Retinal pigment epithelial cell (primary cell): ENCODE measurements around the gene EFHC2.
"Not testable (repeated sequence)": the region's sequence is repeated elsewhere in the genome, so short reads cannot be mapped to it uniquely, and the experiment has no call there.

Source experiments
- DNase-seq: peaks from one replicate; pipeline ENCODE4 v3.0.0-alpha.2; 2010; ENCODE audit warnings: low read depth
- H3K4me3 ChIP-seq: 2 replicates; pipeline ENCODE4 v1.5.1; 2011; ENCODE audit warnings: mild to moderate bottlenecking, low read length, control low read depth, moderate library complexity
- CTCF ChIP-seq: conservative IDR thresholded peaks from 2 replicates; pipeline ENCODE4 v1.5.1; 2011; ENCODE audit warnings: low read depth, low read length, control low read depth, inconsistent platforms

The EFHC2 gene

DNA sequence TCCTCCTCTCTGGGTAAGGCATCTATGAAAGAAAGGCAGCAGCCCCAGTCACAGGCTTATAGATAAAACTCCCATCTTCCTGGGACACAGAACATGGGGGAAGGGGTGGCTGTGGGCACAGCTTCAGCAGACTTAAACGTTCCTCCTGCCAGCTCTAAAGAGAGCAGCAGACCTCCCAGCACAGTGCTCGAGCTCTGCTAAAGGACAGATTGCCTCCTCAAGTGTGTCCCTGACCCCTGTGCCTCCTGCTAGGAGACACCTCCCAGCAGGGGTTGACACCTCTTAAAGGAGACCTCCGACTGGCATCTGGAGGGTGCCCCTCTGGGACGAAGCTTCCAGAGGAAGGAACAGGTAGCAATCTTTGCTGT lies 89.9 kb downstream of the EFHC2 start:
- DNase-seq = no peak
- no peak overlapping the region for H3K4me3 ChIP-seq
- no peak for TF ChIP-seq CTCF

GRCh38 chrX:44252688-44253574 lies 90.5 kb downstream of the EFHC2 start:
- not testable (repeated sequence) for H3K4me3 ChIP-seq, DNase-seq

GRCh38 chrX:44247468-44247867 lies 96.0 kb downstream of the EFHC2 start:
- no peak for DNase-seq
- no peak overlapping the region for H3K4me3 ChIP-seq
- no peak for TF ChIP-seq CTCF

- no peak for DNase-seq
- no peak for TF ChIP-seq CTCF
- H3K4me3 ChIP-seq = no peak overlapping the region
Measured at GRCh38 chrX:44246826-44247225, 96.6 kb downstream of the EFHC2 start.

GRCh38 chrX:44245733-44246132 lies 97.7 kb downstream of the EFHC2 start:
- H3K4me3 ChIP-seq = no peak overlapping the region
- TF ChIP-seq CTCF = no peak
- no peak for DNase-seq

- no peak for DNase-seq
- TF ChIP-seq CTCF = peak; percentile 61
- H3K4me3 ChIP-seq = no peak overlapping the region
Measured at GRCh38 chrX:44244008-44244407, 99.5 kb downstream of the EFHC2 start.

- H3K4me3 ChIP-seq = no peak overlapping the region
- DNase-seq = no peak
- no peak for TF ChIP-seq CTCF
Measured at GRCh38 chrX:44241546-44241945, 101.9 kb downstream of the EFHC2 start.
